K562 (cell line): ENCODE results near the gene HSPA4. TPM values are rescaled to one million over a fixed set of nuclear protein-coding genes. Genes with fewer than 3 reads are reported as not detected.

ENCODE experiments used
- ETV1 ChIP-seq: fragments of 450-650 bp; conservative IDR thresholded peaks from 2 replicates; pipeline ENCODE4 v1.6.1; 2016; ENCODE audit warnings: missing genetic modification characterization, control low read depth, low read depth, missing compliant biosample characterization
- HMG20B ChIP-seq: fragments of 250-450 bp; sonication (Bioruptor Pico); IDR thresholded peaks from 2 replicates; pipeline ENCODE4 v1.5.0; 2021; ENCODE audit warnings: mild to moderate bottlenecking
- HNRNPUL1 ChIP-seq: fragments of 200-400 bp; formaldehyde crosslinking; IDR thresholded peaks from 2 replicates; pipeline ENCODE4 v1.6.1; 2017; ENCODE audit warnings: low read length
- MBD1 ChIP-seq: fragments of 250-450 bp; sonication (Bioruptor Pico); IDR thresholded peaks from 2 replicates; pipeline ENCODE4 v1.8.0; 2022; ENCODE audit warnings: inconsistent platforms
- SLC30A9 ChIP-seq: fragments of 250-450 bp; sonication (Bioruptor Pico); IDR thresholded peaks from 2 replicates; pipeline ENCODE4 v1.8.0; 2022; ENCODE audit warnings: mild to moderate bottlenecking, moderate library complexity
- XRCC4 ChIP-seq: IDR thresholded peaks from one replicate; pipeline ENCODE4 v1.6.1; 2011; ENCODE audit not compliant: insufficient read depth, insufficient read length; ENCODE audit errors: extremely low read depth
- ZBTB40 ChIP-seq, 2 experiments: fragments of 450-650 bp in 1 of 2; sonication (generic) in 1 of 2; formaldehyde crosslinking in 1 of 2; IDR thresholded peaks; 2 replicates each; pipeline versions ENCODE4 v1.7.1 to v1.9.0; 2016 to 2022; ENCODE audit warnings: inconsistent platforms in 1 of 2, mild to moderate bottlenecking in 1 of 2, missing genetic modification reagents in 1 of 2
- ZNF282 ChIP-seq: sonication (generic); formaldehyde crosslinking; IDR thresholded peaks from 2 replicates; pipeline ENCODE4 v1.8.1; 2023; ENCODE audit warnings: missing genetic modification reagents
- ZNF407 ChIP-seq: fragments of 450-650 bp; IDR thresholded peaks from 2 replicates; pipeline ENCODE4 v1.6.1; 2016; ENCODE audit warnings: low read depth
- polyA plus RNA-seq, 8 experiments: library from polyadenylated mRNA; depleted of rRNA in 4 of 8; stranded (reverse) in 5 of 8; unstranded in 3 of 8; fragments of >200 nt; fragmentation: Nextera tagmentation in 2 of 8; fragmentation: Illumina TruSeq in 1 of 8; extraction: Ambion mirVana in 2 of 8; extraction: Trizol in 1 of 8; gene quantifications; 2 replicates each; pipeline versions ENCODE4 v1.2.1 to v1.2.3, GENCODE V29; 2011 to 2014; ENCODE audit warnings: inconsistent platforms in 1 of 8, missing spikeins in 1 of 8
- total RNA-seq, 7 experiments: library from RNA; depleted of rRNA in 6 of 7; stranded (reverse); fragments of >200 nt in 6 of 7; fragmentation: Illumina TruSeq in 2 of 7; extraction: Trizol in 2 of 7; gene quantifications; 2 replicates each; pipeline versions ENCODE4 v1.2.1 to v1.2.3, GENCODE V29; 2011 to 2021; ENCODE audit warnings: low replicate concordance in 1 of 7

The HSPA4 gene
- total and polyA plus RNA-seq, 9 of the 15 experiments (the other 6 are each of a cell fraction or from before 2014, with no cell fraction given) = 90.3 to 286 (median 148) TPM

GRCh38 chr5:133049726-133050048 lies 2.1 kb upstream of the HSPA4 start (continued):
- TF ChIP-seq SLC30A9 (CRISPR knock-in tag) = no peak
- TF ChIP-seq MBD1 = no peak
- no peak for TF ChIP-seq HNRNPUL1
- no peak for TF ChIP-seq ZBTB40 (IDR thresholded peaks at IDR 0.05)
- no peak for TF ChIP-seq ZBTB40 (CRISPR knock-in tag; IDR thresholded peaks at IDR 0.05)
- TF ChIP-seq ZNF282 (CRISPR knock-in tag) = no peak
- TF ChIP-seq ZNF407 = no peak
- no peak for TF ChIP-seq ETV1 (tag)
- TF ChIP-seq XRCC4 = no peak
- no peak for TF ChIP-seq HMG20B (CRISPR knock-in tag)
